Esophagus (tissue), 2 donors: Measurements from ENCODE around the gene IL3RA. TPM values are rescaled to one million over a fixed set of nuclear protein-coding genes. Genes with fewer than 3 reads are reported as not detected.
"Not testable (repeated sequence)": the region's sequence is repeated elsewhere in the genome, so short reads cannot be mapped to it uniquely, and the experiment has no call there.

Source experiments
- H3K27ac ChIP-seq, 2 donors: one replicate each; pipeline ENCODE4 v1.5.1; 2013; ENCODE audit warnings: low read depth in 2 of 2, mild to moderate bottlenecking in 2 of 2, inconsistent platforms in 1 of 2, low read length in 1 of 2, moderate library complexity in 1 of 2
- H3K27me3 ChIP-seq, 2 donors: one replicate each; pipeline ENCODE4 v1.6.1; 2013; ENCODE audit warnings: low read length in 2 of 2, control low read depth in 1 of 2, mild to moderate bottlenecking in 1 of 2; ENCODE audit not compliant: insufficient read depth in 2 of 2, control insufficient read depth in 1 of 2
- H3K36me3 ChIP-seq, 2 donors: one replicate each; pipeline ENCODE4 v1.6.1; 2013; ENCODE audit warnings: low read length in 1 of 2; ENCODE audit not compliant: control insufficient read depth in 2 of 2, insufficient read depth in 2 of 2
- H3K4me1 ChIP-seq, 2 donors: one replicate each; pipeline ENCODE4 v1.6.1; 2013; ENCODE audit warnings: low read length in 1 of 2; ENCODE audit not compliant: control insufficient read depth in 2 of 2, insufficient read depth in 2 of 2
- H3K4me3 ChIP-seq, 2 donors: one replicate each; pipeline ENCODE4 v1.5.1; 2013; ENCODE audit warnings: low read length in 2 of 2, mild to moderate bottlenecking in 2 of 2, low read depth in 1 of 2, moderate library complexity in 1 of 2
- H3K9me3 ChIP-seq, 2 donors: one replicate each; pipeline ENCODE4 v1.6.1; 2013; ENCODE audit warnings: mild to moderate bottlenecking in 2 of 2, low read depth in 1 of 2, low read length in 1 of 2, moderate library complexity in 1 of 2; ENCODE audit not compliant: control insufficient read depth in 2 of 2, insufficient read depth in 1 of 2
- WGBS, 2 donors: extraction: QIAGEN DNeasy Blood & Tissue Kit; methylation state at CpG; one replicate each; pipeline ENCODE4 v1.1.7; 2013; 5-methylcytosine and 5-hydroxymethylcytosine counted together
- polyA plus RNA-seq, 2 donors: library from polyadenylated mRNA; stranded (reverse); fragments of 200-250 nt; gene quantifications; one replicate each; pipeline ENCODE4 v1.2.3, GENCODE V29; 2013
- donor health status: healthy with polysubstance abuse.
- donor health status: Bipolar disorder and iron deficiency.

IL3RA gene
- polyA plus RNA-seq, 2 donors: 2.2 to 2.7 TPM

DNA sequence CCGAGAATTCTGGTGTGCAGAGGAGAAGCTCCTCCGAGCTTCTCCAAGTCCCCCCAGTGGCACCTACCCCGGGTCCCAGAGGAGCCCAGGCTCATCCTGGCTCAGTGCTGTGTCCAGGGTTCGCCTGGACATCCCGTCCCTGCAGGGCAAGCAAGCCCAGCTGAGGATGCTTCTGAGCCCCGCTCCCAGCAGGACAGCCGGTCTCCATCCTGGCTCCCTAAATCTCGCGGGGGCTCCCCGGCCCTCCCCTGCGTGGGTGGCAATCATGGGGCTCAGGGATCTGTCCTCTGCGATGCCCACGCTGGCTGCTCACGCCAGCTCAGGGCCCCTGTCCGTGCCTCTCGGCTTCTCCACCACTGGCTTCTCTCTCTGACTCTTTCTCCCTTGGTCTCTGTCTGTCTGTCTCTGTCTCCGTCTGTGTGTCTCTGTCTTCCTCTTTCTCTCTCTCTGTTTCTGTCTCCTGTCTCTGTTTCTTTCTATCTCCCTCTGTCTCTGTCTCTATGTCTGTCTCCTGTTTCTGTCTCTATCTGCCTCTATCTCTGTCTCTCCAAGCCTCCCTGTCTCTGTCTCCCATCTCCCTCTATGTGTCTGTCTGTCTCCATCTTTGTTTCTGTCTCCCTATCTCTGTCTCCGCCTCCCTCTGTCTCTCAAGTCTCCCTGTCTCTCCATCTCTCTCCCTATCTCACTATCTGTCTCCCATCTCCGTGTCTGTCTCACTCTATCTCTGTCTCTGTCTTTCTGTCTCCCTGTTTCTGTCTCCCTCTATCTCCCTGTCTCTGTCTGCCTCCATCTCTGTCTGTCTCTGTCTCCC, 83.2 kb downstream of the IL3RA start:
- Histone ChIP-seq H3K4me3 (no peak overlapping the region), H3K4me1 (no peaks in the 10 kb centered on the region), H3K27ac (no peak overlapping the region), H3K27me3 (no peaks in the 10 kb centered on the region), H3K9me3 (peaks cover 0 to 29% of the 10 kb centered on the region in 2 donors), H3K36me3 (peaks cover 0 to 27% of the 10 kb centered on the region in 2 donors)
- WGBS, 2 donors: 88 to 89% methylated on average over 19 of the region's 19 CpGs

DNA sequence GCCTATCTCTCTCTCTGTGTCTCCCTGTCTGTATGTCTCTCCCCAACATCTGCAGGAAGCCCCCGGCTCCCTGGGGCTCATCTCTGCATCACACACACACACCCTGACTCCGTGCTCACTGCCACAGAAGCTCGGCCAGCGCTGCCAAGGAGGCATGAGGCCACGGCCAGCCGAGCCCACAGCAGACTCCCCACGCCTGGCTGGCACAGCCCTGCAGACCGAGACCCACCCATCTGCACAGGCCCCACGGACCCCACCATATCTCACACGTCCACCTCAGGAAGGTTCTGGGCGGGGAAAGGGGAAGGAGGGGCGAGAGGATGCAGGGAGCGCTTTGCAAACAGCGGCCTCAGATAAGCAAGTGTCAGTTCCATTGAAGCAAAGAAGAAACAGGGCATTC, 83.8 kb downstream of the IL3RA start:
- H3K4me1 ChIP-seq: no peaks in the 10 kb centered on the region
- H3K9me3 ChIP-seq: peaks cover 0 to 29% of the 10 kb centered on the region in 2 donors
- no peak overlapping the region for H3K27ac ChIP-seq
- peaks cover 0 to 30% of the 10 kb centered on the region in 2 donors for H3K36me3 ChIP-seq
- 66 to 68% methylated on average over 14 of the region's 14 CpGs for WGBS, 2 donors
- no peak overlapping the region for H3K4me3 ChIP-seq
- H3K27me3 ChIP-seq: no peaks in the 10 kb centered on the region

DNA sequence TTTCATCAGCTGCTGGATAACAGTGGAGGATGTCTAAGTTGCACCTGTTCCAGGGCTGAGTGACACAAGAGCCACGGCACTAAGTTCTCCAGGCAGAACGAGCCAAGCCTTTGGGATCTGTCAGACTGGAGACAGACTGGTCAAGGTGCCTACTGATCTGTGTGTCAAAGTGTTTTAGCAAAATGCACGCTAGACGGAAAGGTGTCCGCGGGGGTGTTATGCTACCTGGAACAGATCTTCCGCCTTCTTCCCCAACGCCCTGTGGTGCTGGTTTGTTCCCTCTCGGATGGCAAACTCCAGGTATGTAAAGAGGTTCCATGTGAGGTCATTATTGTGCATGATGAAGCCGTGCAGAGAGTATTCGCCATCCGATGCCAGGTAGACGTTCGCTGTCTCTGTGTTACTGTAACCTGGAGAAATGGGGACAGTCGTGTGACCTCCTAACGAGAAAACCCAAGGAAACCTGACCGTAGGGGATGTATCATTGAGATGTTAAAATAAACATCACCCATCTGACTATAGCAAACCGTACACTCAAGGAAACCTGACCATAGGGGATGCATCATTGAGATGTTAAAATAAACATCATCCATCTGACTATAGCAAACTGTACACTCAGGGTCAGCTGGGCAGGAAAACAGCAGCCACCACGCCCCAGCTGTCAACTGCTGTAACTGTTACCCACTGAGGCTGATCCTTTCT, 85.0 kb downstream of the IL3RA start:
- H3K36me3 ChIP-seq: peaks cover 0 to 20% of the 10 kb centered on the region in 2 donors

DNA sequence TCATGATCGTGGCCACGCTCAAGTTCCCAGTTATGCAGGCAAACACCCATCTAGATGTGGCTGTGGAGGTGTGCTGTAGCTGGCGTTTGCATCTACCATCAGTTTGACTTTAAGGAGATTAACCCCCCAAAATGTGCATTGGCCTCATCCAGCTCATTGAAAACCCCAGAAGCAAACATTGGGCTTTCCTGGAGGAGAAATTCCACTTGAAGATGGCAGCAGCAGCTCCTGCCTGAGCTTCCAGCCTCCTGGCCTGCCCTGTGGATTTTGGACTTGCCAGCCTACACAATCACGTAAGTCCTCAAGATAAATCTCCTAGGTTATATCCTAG, 85.5 kb downstream of the IL3RA start:
- Histone ChIP-seq H3K27ac (no peak overlapping the region), H3K27me3 (no peaks in the 10 kb centered on the region), H3K9me3 (peaks cover 0 to 23% of the 10 kb centered on the region in 2 donors), H3K4me1 (no peaks in the 10 kb centered on the region), H3K4me3 (no peak overlapping the region), H3K36me3 (peaks cover 0 to 15% of the 10 kb centered on the region in 2 donors)
- WGBS, 2 donors: 98 to 100% methylated on average over 4 of the region's 4 CpGs

More for the DNA sequence above, 85.0 kb downstream of the IL3RA start:
- Histone ChIP-seq H3K27me3 (no peaks in the 10 kb centered on the region), H3K9me3 (peaks cover 0 to 25% of the 10 kb centered on the region in 2 donors), H3K4me3 (no peak overlapping the region), H3K4me1 (no peaks in the 10 kb centered on the region), H3K27ac (no peak overlapping the region)
- 97 to 98% methylated on average over 19 of the region's 19 CpGs for WGBS, 2 donors

DNA sequence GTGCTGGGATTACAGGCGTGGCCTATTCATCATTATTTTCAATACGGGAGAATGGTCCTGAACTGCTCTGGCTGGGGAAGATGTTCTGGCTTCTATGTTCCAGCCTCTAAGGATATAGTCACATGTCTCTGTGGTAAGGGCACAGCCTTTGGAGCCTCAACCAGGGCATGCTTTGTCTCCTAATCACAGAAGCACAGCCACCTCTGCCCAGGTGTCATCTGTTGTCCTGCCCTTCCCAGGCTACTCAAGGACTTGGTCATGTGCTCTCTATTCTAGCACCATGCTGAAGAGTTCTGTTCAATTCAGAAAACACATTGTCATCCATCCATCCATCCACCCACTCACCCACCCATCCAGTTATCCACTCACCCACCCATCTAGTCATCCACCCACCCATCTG, 86.6 kb downstream of the IL3RA start:
- no peak overlapping the region for H3K4me3 ChIP-seq
- H3K36me3 ChIP-seq: peaks cover 0 to 21% of the 10 kb centered on the region in 2 donors
- H3K4me1 ChIP-seq: no peaks in the 10 kb centered on the region
- WGBS, 2 donors: 67 to 78% methylated on average over 2 of the region's 2 CpGs
- peaks cover 0 to 22% of the 10 kb centered on the region in 2 donors for H3K9me3 ChIP-seq
- no peaks in the 10 kb centered on the region for H3K27me3 ChIP-seq
- no peak overlapping the region for H3K27ac ChIP-seq

DNA sequence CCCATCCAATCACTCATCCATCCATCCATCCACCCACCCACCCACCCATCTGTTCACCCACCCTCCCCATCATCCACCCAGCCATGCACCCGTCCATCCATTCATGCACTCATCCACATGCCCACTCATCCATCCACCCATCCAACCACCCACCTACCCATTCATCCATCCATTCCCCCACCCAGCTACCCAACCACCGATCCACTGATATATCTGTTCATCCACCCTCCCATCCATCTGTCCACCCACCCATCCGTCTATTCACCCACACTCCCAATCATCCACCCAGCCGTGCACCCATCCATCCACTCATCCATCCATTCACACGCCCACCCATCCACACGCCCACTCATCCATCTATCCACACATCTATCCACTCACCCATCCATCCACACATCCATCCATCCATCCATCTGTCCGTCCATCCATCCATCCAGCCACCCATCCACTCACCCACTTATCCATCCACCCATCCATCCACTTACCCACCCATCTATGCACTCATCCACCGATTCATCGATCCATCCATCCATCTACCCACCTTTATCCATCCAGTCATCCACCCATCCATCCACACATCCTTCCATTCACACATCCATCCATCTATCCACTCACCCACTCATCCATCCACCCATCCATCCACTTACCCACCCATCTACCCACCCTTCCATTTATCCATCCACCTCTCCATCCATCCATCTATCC, 87.7 kb downstream of the IL3RA start:
- 77 to 87% methylated on average over 9 of the region's 9 CpGs for WGBS, 2 donors
- H3K4me1 ChIP-seq: no peaks in the 10 kb centered on the region
- peaks cover 0 to 18% of the 10 kb centered on the region in 2 donors for H3K9me3 ChIP-seq
- H3K27ac ChIP-seq: no peak overlapping the region
- H3K27me3 ChIP-seq: no peaks in the 10 kb centered on the region
- H3K36me3 ChIP-seq: peaks cover 0 to 18% of the 10 kb centered on the region in 2 donors
- no peak overlapping the region for H3K4me3 ChIP-seq

DNA sequence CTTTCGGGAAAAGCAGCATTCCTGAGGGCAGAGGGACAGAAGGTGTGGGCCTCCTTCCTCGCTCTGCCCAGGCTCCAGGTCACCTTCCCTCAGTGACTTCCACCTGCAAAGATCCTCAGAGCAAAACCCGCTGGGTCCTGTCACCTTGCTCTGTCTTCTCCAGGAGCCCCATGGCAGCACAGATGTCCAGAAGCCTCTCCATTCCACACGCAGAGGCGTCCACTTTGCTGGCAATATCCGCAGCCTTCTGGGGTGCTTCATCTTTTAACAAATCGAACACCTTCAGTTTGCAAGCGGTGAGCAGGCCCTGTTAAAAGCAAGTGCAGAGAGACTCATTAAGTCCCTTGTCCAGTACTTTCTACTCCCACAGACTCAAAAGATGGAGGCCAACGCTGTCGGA, 88.8 kb downstream of the IL3RA start:
- Histone ChIP-seq H3K36me3 (peaks cover 0 to 18% of the 10 kb centered on the region in 2 donors), H3K4me1 (no peaks in the 10 kb centered on the region), H3K27ac (no peak overlapping the region), H3K27me3 (no peaks in the 10 kb centered on the region), H3K4me3 (no peak overlapping the region), H3K9me3 (peaks cover 0 to 18% of the 10 kb centered on the region in 2 donors)
- WGBS, 2 donors: 78 to 90% methylated on average over 10 of the region's 10 CpGs

DNA sequence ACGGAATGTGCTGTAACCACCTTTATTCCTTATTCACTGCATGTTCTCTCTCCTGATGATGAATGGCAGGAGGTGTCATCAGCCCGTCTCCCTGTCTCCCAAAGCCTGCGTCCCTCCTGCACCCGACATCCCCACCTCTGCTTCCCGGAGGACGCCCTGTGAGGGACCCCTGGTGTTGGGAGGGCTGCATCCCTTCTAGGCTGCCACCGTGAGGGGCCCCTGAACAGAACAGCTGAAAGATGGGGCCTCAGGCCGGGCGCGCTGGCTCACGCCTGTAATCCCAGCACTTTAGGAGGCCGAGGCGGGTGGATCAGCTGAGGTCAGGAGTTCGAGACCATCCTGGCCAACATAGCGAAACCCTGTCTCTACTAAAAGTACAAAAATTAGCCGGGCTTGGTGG, 89.7 kb downstream of the IL3RA start:
- Histone ChIP-seq H3K9me3 (peaks cover 0 to 17% of the 10 kb centered on the region in 2 donors), H3K36me3 (peaks cover 0 to 18% of the 10 kb centered on the region in 2 donors)
- H3K4me1 ChIP-seq, H3K27me3 ChIP-seq, H3K27ac ChIP-seq, H3K4me3 ChIP-seq: not testable (repeated sequence)
- WGBS, 2 donors: 91 to 94% methylated on average over 16 of the region's 16 CpGs

DNA sequence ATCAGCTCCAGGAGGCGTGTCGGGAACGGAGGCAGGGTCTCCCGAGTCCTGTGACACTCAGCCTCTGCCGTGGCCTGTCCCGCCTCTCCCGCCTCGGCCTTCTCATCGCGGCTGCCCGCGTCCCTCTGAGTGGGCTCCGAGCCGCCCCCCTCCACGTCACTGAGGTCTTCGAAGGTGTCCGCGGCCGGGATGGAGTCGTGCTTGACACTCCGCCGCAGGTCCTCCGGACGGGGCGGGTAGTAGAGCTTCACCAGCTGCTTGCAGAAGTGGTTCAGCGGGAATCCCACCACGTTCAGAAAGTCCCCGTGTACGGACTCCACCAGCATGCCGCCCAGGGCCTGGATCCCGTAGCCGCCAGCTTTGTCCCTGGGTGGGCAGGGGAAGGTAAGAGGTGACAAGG, 91.2 kb downstream of the IL3RA start:
- Histone ChIP-seq H3K27me3 (no peaks in the 10 kb centered on the region), H3K4me3 (no peak overlapping the region), H3K4me1 (no peaks in the 10 kb centered on the region), H3K9me3 (peaks cover 0 to 4% of the 10 kb centered on the region in 2 donors), H3K27ac (no peak overlapping the region), H3K36me3 (peaks cover 0 to 12% of the 10 kb centered on the region in 2 donors)
- 96% methylated on average over 32 of the region's 32 CpGs for WGBS, 2 donors
